WERI-Rb-1 (cell line): ENCODE data around the gene PMAIP1.

Experiments used
- DNase-seq: peaks from one replicate; pipeline ENCODE4 v3.0.0-alpha.2; 2020
- H3K27ac ChIP-seq: fragments of 250-450 bp; sonication (Bioruptor Pico); 2 replicates; pipeline ENCODE4 v1.5.1; 2020; ENCODE audit warnings: mild to moderate bottlenecking, moderate library complexity
- H3K27me3 ChIP-seq: fragments of 250-450 bp; sonication (Bioruptor Pico); 2 replicates; pipeline ENCODE4 v1.5.1; 2021; ENCODE audit warnings: mild to moderate bottlenecking, low read depth, moderate library complexity; ENCODE audit not compliant: insufficient read depth, severe bottlenecking
- H3K36me3 ChIP-seq: fragments of 250-450 bp; sonication (Bioruptor Pico); 2 replicates; pipeline ENCODE4 v1.5.1; 2020; ENCODE audit warnings: mild to moderate bottlenecking, moderate library complexity
- H3K4me3 ChIP-seq: 2 replicates; pipeline ENCODE4 v1.5.1; 2011; ENCODE audit warnings: low read depth, mild to moderate bottlenecking, control low read depth, low read length
- H3K9me3 ChIP-seq: fragments of 250-450 bp; sonication (Bioruptor Pico); 2 replicates; pipeline ENCODE4 v1.5.1; 2021; ENCODE audit warnings: mild to moderate bottlenecking, moderate library complexity; ENCODE audit not compliant: severe bottlenecking
- TF ChIP-seq, protein P1 (sequence below): IDR thresholded peaks from 2 replicates; pipeline ENCODE4 v1.5.1; 2011; ENCODE audit warnings: low read depth, mild to moderate bottlenecking, control low read depth, inconsistent platforms, low read length

The PMAIP1 gene

DNA sequence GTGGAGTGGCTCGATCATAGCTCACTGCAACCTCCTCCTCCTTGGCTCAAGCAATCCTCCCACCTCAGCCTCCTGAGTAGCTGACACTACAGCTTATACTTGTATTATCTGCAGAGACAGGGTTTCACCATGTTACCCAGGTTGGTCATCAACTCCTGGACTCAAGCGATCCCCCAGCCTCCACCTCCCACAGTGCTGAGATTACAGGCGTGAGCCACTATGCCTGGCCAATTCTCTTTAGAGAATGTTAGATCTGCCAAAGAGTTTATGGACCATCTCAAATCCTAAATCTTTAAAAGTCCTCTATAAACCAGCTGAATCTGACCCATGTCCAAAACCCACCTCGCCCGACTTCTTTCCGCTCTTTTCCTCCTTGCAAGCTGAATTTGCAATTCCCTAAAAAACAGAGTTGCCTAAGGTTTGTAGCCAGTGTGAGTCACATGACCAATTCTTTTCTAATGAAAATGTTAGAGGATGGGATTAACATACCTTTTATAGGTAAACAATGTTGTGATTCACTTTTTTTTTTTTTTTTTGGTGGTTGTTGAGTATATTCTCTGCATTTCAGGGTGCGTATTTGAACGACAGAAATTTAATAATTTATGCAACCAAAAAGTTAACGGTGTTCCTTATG, 2.4 kb upstream of the PMAIP1 start:
- TF ChIP-seq, protein P1, sequence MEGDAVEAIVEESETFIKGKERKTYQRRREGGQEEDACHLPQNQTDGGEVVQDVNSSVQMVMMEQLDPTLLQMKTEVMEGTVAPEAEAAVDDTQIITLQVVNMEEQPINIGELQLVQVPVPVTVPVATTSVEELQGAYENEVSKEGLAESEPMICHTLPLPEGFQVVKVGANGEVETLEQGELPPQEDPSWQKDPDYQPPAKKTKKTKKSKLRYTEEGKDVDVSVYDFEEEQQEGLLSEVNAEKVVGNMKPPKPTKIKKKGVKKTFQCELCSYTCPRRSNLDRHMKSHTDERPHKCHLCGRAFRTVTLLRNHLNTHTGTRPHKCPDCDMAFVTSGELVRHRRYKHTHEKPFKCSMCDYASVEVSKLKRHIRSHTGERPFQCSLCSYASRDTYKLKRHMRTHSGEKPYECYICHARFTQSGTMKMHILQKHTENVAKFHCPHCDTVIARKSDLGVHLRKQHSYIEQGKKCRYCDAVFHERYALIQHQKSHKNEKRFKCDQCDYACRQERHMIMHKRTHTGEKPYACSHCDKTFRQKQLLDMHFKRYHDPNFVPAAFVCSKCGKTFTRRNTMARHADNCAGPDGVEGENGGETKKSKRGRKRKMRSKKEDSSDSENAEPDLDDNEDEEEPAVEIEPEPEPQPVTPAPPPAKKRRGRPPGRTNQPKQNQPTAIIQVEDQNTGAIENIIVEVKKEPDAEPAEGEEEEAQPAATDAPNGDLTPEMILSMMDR: no peak
- H3K4me3 ChIP-seq: no peak overlapping the region
- no peak for DNase-seq
- H3K27ac ChIP-seq: no peak overlapping the region
- peaks cover 7% of the 10 kb centered on the region for H3K36me3 ChIP-seq
- H3K9me3 ChIP-seq: peaks cover 8% of the 10 kb centered on the region
- no peaks in the 10 kb centered on the region for H3K27me3 ChIP-seq

DNA sequence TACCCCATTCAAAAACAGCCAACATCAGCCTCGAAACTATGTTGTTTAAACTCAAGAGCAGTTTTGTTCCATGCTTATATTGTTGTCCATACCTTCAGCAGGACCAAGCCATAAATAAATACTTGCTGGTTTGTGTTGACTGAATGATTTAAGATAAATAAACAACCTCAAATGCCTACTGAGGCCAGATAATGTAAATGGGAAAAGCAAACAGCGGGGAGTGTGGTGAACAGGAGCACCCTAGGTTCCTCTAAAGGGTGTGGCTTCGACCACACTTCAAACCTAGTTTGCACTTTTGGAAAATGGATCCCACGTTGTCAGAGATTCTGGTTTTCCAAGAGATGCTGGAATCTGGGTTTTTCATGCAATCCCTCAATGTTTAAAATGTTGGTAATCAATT, 1.7 kb upstream of the PMAIP1 start:
- H3K9me3 ChIP-seq: peaks cover 8% of the 10 kb centered on the region
- no peak for DNase-seq
- H3K27ac ChIP-seq: no peak overlapping the region
- H3K27me3 ChIP-seq: no peaks in the 10 kb centered on the region
- H3K4me3 ChIP-seq: no peak overlapping the region
- TF ChIP-seq, protein P1: no peak
- H3K36me3 ChIP-seq: peaks cover 13% of the 10 kb centered on the region

DNA sequence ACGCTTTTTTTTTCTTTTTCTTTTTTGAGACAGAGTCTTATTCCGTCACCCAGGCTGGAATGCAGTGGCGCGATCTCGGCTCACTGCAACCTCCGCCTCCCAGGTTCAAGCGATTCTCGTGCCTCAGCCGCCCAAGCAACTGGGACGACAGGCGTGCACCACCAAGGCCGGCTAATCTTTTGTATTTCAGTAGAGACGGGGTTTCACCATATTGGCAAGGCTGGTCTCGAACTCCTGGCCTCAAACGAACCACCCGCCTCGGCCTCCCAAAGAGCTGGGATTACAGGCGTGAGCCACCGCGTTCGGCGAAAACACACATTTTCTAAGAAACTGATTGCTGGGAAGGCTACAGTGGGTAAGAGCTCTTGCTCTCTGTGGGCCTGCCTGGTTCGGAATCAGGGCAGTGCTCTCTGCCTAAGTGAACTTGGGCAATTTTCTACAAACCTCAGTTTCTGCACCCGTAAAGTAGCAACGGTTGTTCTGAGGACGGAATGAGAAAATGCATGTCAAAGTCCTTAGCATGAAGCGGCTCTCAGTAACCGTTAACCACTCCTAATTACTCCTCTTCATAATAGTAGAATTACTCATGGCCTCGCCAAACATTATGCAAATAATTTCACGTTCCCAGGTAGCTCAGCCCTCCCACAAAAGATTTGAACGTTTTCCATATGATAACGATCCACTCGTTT, 1.0 kb upstream of the PMAIP1 start:
- H3K27me3 ChIP-seq: no peaks in the 10 kb centered on the region
- H3K4me3 ChIP-seq: peak overlapping the region; percentile 87
- H3K9me3 ChIP-seq: peaks cover 8% of the 10 kb centered on the region
- peak overlapping the region; percentile 90 for H3K27ac ChIP-seq
- TF ChIP-seq, protein P1: no peak
- H3K36me3 ChIP-seq: peaks cover 20% of the 10 kb centered on the region
- DNase-seq: no peak

DNA sequence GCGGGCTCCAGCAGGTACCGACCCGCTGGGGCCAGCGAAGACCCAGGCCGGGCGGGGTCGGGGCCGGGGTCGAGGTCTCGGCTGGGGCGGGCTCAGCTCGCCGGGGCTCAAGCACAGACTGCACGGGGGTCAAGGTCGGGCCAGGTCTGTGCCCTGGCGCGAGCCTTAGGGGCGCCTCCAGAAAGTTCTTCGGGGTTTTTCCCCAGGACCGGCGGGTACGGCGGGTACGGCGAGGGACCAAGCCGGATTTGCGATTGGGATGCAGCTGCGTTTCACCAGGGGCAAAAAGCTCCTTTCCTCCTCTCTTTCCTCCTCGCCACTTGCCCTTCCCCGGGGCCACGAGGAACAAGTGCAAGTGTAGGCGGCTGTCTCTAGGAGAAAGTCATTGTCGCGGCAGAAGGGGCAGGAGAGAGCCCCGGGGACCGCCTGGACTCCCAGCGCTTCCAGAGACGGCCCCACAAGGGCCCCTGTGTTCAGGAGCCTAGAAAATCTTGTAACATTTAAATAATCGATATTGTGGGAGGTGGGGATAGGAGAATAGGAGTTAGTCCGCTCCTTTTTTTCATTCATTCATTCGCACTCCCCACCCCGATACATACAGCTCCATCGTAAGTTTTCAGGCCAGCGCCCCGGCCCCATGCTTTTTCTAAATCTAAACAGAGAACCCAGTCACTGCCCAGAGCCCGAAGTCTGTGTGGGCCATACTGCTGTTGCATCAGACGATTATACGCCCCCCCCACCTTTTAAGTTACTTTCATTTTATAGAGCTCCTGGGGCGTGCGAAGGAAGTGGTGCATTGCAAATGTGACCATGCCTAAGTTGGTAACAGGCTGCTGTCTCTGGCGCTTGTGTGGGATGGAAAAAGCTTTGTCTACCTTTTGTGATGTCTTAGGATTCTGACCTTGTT, 679 bp downstream of the PMAIP1 start:
- H3K36me3 ChIP-seq: peaks cover 29% of the 10 kb centered on the region
- peak; percentile 61 for DNase-seq
- TF ChIP-seq, protein P1: no peak
- H3K27ac ChIP-seq: peak overlapping the region; percentile 90
- H3K9me3 ChIP-seq: peaks cover 8% of the 10 kb centered on the region
- H3K4me3 ChIP-seq: peak overlapping the region; percentile 87
- no peaks in the 10 kb centered on the region for H3K27me3 ChIP-seq

DNA sequence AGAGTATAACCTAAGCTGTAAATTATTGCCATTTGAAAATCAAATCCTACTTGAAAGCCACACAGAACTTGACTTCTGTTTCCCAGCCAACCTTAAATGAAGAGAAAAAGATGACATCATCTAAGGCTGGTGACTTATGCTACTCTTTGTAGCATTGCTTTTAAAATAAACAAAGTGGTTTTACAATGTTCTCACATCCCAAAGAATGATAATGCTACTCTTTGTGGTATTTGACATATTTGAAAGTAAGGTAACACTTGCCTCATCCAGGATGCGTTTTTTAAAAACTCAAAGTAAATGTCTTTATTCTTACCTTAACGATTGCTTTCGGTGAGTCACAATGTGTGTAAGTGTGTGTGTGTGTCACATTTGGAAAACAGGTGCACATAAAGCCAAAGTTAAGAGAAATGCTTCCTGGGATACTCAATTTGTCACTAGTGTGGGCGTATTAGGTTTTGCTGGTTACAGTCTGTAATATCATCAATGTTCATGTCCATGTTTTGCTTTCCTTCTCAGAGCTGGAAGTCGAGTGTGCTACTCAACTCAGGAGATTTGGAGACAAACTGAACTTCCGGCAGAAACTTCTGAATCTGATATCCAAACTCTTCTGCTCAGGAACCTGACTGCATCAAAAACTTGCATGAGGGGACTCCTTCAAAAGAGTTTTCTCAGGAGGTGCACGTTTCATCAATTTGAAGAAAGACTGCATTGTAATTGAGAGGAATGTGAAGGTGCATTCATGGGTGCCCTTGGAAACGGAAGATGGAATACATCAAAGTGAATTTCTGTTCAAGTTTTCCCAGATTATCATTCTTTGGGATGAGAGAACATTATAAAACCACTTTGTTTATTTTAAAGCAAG, 2.6 kb downstream of the PMAIP1 start:
- Histone ChIP-seq H3K36me3 (peaks cover 29% of the 10 kb centered on the region), H3K27ac (no peak overlapping the region), H3K9me3 (peaks cover 8% of the 10 kb centered on the region), H3K27me3 (no peaks in the 10 kb centered on the region), H3K4me3 (no peak overlapping the region)
- TF ChIP-seq, protein P1: no peak
- DNase-seq: no peak
